Occipital lobe (tissue), 2 donors: ENCODE measurements around the gene XYLT1. TPM values are rescaled to one million over a fixed set of nuclear protein-coding genes. Genes with fewer than 3 reads are reported as not detected.
"Not testable (repeated sequence)": the region's sequence is repeated elsewhere in the genome, so short reads cannot be mapped to it uniquely, and the experiment has no call there.

Source experiments
- DNase-seq: peaks from one replicate; lab custom pipeline; 2025; lab: John Stamatoyannopoulos, UW
- total RNA-seq: library from RNA; depleted of rRNA; stranded (reverse); fragments of >200 nt; gene quantifications from one replicate; pipeline ENCODE4 v1.2.3, GENCODE V29; 2014

The XYLT1 gene, protein sequence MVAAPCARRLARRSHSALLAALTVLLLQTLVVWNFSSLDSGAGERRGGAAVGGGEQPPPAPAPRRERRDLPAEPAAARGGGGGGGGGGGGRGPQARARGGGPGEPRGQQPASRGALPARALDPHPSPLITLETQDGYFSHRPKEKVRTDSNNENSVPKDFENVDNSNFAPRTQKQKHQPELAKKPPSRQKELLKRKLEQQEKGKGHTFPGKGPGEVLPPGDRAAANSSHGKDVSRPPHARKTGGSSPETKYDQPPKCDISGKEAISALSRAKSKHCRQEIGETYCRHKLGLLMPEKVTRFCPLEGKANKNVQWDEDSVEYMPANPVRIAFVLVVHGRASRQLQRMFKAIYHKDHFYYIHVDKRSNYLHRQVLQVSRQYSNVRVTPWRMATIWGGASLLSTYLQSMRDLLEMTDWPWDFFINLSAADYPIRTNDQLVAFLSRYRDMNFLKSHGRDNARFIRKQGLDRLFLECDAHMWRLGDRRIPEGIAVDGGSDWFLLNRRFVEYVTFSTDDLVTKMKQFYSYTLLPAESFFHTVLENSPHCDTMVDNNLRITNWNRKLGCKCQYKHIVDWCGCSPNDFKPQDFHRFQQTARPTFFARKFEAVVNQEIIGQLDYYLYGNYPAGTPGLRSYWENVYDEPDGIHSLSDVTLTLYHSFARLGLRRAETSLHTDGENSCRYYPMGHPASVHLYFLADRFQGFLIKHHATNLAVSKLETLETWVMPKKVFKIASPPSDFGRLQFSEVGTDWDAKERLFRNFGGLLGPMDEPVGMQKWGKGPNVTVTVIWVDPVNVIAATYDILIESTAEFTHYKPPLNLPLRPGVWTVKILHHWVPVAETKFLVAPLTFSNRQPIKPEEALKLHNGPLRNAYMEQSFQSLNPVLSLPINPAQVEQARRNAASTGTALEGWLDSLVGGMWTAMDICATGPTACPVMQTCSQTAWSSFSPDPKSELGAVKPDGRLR
- 29.3 TPM for total RNA-seq

DNA sequence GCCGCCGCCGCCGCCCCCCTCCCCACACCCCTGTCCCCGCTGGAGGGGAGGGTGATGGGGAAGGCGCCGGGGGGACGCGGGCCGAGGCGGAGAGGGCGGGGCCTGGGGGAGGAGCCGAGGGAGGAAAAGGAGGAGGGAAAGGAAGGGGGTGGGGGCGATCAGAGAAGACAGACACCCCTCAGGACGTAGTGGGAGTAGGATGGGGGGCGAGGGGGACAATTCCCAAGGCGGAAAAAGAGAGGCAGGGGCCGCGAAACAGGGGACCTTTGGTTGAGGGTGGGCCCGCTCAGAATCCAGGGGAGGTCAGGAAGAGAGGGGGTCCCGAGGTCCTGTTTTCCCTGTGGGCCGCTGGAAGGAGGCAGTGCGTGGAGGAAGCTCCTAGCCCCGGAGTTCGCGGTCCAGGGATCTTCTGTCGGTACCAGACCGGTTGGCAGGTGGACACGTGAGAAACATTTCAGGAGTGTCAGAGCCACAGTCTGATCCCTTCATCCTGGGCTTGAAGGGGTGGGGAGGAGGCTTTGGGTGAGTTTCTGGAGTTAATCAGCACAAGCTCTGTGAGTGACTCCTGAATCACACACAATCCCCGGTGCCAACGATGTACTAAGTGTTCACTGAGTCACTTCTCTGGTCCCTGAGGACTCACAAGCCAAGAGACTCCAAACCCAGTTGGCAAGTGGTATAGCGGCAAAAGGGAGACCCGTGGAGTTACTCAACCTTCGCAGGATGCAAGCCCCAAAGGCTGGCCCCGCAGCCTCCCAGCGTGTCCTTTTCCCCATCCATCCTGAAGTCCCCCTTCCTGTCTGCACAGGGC is at the start of gene XYLT1:
Gene XYLT1 (minus strand): TSS at position 53 of the 811 bp plus-strand sequence. CDS start 164 bp downstream, outside the sequence.
- DNase-seq = peak; percentile 58

DNA sequence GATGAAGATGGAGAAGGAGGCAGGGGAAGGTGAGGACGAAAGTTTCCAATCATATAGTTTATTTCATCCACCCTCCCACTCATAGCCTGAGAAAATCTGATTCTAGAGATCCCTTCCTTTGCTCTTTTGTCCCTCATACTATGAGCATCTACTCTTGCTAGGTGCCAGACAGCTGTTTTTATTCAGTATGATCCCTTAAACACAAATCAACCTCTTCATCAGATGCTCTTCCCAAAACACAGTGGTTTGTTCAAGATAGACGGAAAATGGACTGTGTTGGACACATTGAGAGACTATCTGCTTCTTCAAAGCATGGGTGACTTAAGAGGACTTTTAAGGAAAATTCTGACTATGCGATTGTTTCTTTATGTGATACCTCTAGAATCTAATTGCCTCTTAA is 49.4 kb upstream of the XYLT1 start:
- DNase-seq = no peak

DNA sequence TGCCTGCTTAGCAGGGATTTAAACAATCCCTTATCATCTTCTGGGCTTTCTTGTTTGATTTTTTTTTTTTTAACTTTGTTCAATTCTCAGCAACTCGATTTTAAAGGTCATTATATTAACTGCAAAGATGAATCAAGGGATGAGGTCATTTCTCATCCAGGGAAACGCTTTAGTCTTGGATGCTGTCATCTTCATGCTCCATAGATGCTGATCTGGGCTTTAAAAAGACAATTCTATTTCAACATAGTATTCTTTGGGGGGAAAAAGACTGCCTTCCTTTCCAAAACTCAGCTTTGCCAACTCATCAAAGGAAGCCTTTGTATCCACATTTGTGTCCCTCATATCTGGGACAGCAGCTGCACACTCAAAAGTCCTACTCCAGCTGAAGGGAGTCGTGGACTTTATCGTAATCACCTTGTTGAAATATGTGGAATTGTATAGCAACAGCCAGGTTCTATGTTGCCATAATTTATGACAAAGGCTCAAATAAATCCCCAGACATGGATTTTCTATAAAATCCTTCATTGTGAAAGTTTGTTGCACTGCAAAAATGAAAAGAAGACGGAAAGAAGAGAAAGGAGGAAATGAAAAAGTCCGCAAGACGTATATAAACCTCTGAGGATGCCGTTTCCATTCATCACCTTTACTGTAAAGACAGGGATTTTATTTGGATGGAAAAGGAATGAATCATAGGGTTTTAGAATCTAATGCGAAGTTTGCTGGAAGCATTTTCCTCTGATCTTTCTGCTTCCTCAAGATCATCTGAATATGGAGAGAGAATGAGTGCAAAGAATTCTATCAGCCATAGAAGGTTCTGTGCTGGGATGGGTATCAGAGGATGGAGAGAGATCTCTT is 48.6 kb upstream of the XYLT1 start:
- no peak for DNase-seq

DNA sequence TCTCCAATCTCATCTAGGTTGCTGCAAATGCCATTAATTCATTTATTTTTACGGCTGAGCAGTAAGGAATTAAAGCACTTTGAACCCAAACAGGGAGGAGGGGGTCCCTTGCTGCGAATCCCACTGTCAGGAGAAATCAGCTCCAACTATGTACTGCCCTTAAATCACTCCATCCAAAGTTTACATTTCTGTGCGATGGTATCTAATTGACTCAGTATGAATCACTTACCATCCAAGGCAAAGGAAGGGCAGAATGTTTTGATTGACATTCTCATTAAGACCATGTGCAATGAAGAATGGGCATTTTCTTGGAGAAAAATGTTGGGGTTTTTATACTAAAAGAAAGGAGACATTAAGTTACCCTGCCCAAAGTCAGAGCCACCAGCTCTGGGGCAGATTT is 47.7 kb upstream of the XYLT1 start:
- DNase-seq = no peak

DNA sequence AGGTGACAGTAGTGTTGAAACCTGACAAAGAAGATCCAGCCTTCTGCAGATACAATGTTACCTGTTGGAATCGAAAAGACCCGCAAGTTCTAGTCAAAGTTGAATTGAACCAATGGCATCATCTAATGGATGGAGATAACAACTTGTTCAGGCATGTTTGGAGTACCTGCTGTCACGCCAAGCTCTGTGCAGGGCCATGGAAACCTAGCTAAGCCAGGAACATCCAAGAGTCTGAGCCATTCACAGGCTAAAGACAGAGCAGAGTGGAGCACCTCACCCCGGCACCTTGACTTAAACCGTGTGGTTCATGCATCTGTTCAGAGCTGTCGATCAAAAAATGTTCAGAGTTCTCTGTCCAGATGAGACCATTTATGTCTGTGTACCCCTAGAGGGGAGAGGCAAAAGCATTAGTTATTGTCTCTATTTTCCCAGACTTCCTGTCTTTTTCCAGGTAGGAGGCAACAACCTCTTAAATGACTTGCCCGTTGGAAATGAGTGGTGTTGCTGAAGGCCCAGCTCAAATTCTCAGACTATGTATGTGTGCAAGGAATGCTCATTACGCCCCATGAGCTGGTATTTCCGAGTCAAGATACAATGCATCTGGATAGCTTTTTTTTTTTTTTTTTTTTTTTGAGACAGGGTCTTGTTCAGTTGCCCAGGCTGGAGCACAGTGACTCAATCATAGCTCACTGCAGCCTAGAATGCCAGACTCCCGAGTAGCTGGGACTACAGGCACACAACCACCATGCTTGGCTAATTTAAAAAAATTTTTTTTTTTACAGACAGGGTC is 44.9 kb upstream of the XYLT1 start:
- DNase-seq = no peak

DNA sequence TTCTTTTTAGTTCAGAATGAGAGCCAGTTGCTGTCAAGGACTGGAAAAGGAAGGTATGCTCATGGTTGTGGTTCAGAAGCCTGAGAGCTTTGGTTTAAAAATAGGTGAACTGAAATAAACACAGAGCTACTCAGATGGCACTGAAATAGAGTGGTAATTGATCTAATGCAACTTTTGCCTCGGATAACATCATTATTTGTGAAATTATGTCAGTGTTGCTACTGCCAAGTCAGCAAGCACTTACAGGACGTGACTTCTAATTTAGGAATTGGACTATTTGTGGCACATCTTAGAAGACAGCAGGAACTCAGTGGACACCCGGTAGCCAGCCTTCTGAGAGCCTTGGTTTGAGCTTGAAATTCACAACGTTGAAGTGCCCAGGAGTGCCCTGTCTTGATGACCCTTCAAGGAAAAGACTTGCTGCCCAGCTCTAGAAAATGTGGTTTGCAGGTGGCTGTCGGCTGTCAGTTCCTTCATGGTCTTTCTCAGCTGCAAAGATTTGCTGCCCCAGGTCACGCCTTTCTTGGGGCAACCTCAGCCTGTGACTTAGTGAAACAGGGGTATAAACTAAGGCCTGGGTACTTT is 42.0 kb upstream of the XYLT1 start:
- no peak for DNase-seq

DNA sequence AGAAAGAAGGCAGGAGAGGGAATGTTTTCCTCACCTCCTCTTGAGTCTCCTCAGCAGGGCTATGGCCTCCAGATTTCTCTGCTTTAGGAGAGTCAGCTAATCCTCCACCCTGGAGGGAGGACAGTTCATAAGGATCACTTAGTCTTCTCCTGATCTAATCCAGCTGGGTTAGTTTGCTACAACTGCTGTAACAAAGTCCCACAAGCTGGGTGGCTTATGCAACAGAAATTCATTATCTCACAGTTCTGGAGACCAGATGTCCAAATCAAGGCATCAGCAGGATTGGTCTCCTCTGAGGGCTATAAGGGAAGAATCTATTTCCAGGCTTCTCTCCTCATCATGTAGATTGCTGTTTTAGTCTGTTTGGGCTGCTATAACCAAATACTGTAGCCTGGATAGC is 40.6 kb upstream of the XYLT1 start:
- no peak for DNase-seq

DNA sequence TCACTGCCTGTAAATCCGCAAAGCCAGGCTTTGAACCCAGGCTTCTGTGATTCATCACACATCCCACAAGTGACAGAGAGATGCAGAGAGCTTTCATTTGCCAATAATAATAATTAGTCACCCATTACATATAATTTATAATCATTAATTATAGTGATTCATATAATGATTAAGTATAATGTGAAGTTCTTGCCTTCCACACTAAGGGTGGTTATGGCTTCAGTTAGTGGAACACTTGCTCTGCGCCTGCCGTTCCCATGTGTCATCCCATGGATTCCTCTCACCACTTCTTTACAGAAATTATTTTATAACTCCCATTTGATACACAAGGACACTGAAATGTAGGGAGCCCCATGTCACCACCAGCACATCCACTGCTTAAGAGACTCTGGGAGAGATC is 39.8 kb upstream of the XYLT1 start:
- DNase-seq = no peak

DNA sequence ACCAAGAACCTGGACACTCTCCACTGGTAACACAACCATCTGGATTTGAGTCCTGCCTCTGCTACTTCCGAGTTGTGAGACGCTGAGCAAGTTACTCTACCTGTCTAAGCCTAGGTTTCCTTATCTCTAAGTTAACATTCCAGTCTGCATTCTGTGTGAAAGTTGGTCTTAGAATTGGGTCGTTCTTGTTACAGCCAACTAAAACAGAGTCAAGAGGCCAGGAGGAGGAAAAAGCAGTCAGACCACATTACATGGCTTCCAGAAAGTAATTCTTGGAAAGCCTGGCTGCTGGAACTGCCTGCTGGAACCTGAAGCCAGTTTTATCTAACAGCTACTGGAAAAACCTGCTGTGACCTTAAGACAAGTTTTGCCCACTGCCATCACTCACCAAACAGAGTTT is 38.4 kb upstream of the XYLT1 start:
- no peak for DNase-seq

DNA sequence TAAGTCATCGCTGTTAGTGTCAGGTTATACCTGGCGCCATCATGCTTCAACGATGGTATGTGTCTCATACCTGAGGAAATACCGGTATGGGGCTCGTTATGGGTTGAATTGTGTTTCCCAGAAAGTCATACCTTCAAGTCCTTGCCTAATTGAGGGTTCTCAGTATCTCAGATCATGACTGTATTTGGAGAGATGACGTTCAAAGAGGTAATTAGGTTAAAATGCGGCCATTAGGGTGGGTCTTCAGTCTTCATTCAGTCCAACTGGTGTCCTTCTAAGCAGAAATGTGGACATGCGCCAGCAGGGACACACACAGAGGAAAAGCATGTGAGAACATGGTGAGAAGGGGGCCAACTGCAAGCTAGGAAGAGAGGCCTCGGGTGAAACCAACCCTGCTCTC is 37.5 kb upstream of the XYLT1 start:
- no peak for DNase-seq

DNA sequence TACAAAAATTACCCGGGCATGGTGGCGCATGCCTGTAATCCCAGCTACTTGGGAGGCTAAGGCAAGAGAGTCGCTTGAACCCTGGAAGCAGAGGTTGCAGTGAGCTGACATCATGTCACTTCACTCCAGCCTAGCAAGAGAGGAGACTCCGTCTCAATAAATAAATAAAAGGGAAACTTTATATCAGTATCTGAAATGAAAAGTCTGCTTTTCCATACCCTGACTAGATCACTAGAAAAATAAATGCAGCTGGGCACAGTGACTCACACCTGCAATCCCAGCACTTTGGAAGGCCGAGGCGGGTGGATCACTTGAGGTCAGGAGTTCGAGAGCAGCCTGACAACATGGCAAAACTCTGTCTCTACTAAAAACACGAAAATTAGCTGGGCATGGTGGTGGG is 36.8 kb upstream of the XYLT1 start:
- not testable (repeated sequence) for DNase-seq

DNA sequence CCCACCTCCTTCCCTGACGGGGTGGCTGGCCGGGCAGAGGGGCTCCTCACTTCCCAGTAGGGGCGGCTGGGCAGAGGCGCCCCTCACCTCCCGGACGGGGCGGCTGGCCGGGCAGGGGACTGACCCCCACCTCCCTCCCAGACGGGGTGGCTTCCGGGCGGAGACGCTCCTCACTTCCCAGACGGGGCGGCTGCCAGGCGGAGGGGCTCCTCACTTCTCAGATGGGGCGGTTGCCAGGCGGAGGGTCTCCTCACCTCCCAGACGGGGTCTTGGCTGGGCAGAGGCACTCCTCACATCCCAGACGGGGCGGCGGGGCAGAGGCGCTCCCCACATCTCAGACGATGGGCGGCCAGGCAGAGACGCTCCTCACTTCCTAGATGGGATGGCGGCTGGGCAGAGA is 35.1 kb upstream of the XYLT1 start:
- DNase-seq = not testable (repeated sequence)

DNA sequence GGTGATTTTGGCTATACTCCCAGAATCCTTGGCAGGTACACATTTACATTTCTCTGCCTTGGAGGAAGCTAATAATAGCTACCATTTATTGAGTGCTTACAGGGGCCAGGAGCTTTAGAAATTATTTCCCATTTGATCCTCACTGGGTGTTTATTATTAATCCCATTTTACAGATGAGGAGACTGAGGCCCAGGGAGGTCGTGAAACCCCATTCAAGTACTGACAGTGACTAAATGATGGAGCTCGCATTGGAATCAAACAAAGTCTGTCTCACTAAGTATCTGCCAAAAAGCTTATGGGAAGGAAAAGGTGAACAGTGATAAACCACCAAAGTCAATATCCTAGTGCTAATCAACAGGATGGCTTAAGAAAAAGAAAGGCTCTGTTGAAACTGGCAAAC is 33.3 kb upstream of the XYLT1 start:
- no peak for DNase-seq

DNA sequence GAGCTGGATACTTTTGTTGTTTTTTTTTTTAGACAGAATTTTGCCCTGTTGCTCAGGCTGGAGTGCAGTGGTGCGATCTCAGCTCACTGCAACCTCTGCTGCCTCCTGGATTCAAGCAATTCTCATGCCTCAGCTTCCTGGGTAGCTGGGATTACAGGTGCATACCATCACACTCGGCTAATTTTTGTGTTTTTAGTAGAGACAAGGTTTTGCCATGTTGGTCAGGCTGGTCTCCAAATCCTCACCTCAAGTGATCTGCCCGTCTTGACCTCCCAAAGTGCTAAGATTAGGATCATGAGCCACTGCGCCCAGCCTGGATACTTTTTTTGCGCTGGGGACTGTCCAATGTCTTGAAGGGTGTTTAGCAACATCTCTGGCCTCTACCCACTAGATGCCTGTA is 32.6 kb upstream of the XYLT1 start:
- no peak for DNase-seq

DNA sequence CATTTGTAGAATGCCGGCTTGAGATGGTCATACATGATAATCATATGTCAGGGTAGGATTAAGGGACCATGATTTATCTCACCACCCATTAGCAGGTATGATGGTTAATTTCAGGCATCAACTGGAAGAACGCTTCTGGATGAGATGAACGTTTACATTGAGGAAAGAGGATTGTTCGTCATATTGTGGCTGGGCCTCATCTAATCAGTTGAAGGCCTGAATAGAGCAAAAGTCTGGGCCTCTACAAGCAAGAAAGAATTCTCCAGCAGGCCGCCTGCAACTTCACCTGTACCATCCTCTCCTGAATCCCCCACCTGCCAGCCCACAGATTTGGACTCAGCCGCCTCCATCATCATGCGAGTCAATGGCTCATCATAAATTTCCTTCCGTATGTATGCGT is 30.6 kb upstream of the XYLT1 start:
- DNase-seq = no peak

DNA sequence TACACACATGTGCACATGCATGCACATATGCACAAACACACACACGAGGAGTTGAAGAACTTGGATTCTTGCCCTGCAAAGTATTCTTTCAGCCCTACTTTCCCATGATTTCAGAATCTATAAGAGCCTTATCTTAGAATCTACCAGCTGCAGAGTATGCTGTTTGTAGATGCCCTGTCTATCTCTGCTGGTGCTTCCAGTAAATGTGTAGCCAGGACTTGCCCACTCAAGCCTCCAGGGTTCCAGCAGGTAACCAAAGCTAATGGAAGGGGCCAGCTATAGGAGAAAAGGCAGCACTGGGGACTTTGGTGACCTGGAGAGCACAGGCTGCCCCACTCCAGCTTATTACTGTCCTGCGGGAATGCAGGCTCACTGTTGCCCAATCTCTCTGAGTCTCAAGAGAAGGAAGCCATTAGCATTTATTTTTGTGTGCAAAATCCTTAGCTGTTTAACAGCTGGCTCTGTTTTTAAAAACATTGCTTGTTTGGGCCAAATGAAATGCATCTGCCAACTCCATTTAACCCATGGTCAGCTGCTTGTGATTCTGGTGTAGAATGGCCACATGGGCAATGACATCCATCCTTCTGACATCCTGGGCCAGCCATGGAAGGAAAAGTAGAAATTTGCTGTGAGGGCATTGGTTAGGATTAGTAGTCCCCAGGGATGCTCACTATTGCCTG is 28.6 kb upstream of the XYLT1 start:
- DNase-seq = no peak

DNA sequence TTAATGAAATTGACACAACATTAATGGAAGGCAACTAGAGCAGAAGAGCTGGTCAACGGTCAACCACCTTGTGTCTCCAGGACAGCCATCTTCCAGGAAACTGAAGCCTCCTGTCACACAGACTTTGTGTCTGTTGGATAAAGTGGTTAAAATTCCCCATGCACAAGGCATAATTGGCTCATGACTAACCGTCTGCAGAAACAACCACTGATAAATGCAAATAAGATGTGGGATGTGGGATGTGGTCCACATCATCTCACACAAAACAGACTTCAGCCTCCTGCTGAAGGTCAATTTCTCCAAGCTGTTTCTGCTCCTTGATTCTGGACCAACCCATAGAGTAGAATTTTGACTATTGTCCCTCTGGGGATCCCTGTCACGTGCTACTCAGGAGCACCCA is 26.9 kb upstream of the XYLT1 start:
- no peak for DNase-seq

DNA sequence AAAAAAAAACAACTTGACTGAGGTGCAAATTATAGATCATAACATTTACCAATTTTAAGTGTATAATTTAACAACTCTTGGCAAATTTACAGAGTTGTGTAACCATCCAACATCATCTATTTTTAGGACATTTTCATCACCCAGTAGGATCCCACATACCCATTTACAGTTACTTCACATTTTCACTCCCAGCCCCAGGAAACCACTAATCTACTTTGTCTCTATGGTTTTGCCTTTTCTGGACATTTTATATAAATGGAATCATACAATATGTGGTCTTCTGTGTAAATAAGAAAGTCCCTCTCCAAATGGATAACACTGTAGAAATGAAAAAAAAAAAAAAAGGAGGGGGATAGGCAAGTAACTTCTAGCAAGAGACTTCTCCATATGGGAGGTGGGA is 26.1 kb upstream of the XYLT1 start:
- DNase-seq = no peak

DNA sequence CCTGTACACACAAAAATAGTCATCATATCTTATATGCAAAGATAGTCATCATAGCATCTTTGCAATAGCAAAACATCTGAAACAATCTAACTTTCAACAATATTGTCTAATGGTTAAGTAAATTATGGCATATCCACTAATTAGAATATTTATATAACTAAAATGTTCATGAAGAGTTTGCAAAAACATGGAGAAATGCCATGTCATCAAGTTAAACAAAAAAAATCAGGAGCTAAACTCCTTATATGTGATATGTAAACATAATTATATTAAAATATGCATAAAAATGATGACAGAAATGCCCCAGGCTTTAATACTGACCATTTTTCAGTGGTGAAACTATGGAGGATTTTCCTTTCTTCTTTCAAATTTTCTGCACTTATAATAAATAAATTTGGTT is 22.3 kb upstream of the XYLT1 start:
- DNase-seq = no peak
